T-helper 2 cell (primary cell): ENCODE measurements around the gene C1orf50.

Source experiments
- DNase-seq, 5 experiments: peaks; one replicate each; pipeline versions ENCODE4 v3.0.0 to v3.0.0-alpha.2; 2012 to 2022

C1orf50 gene

GRCh38 chr1:42759114-42759513 lies 7.9 kb upstream of the C1orf50 start:
- DNase-seq: no peak

- no peak for DNase-seq
These were observed 5.5 kb upstream of the C1orf50 start for GRCh38 chr1:42761567-42761966.

GRCh38 chr1:42762269-42762668 lies 4.8 kb upstream of the C1orf50 start:
- DNase-seq: no peak

GRCh38 chr1:42765269-42765668 lies 1.8 kb upstream of the C1orf50 start:
- no peak for DNase-seq

- DNase-seq: peak in 3 of 5 experiments; percentile 19 to 51 (median 35)
These were observed 963 bp upstream of the C1orf50 start for GRCh38 chr1:42765832-42766740.

- peak in 1 of 5 experiments; percentile 67 for DNase-seq
These were observed 506 bp downstream of the C1orf50 start for GRCh38 chr1:42767510-42768000.

- DNase-seq: no peak
These were observed 1.1 kb downstream of the C1orf50 start for GRCh38 chr1:42768172-42768571.

- no peak for DNase-seq
These were observed 2.8 kb downstream of the C1orf50 start for GRCh38 chr1:42769811-42770210.

GRCh38 chr1:42773420-42773819 lies 6.4 kb downstream of the C1orf50 start:
- no peak for DNase-seq

- DNase-seq: no peak
These were observed 8.0 kb downstream of the C1orf50 start for GRCh38 chr1:42774928-42775526.

- DNase-seq: no peak
These were observed 9.5 kb downstream of the C1orf50 start for GRCh38 chr1:42776502-42776901.

- peak in 1 of 5 experiments; percentile 43 for DNase-seq
These were observed 10.8 kb downstream of the C1orf50 start for GRCh38 chr1:42777852-42778251.

GRCh38 chr1:42779725-42780124 lies 12.7 kb downstream of the C1orf50 start:
- DNase-seq: peak in 1 of 5 experiments; percentile 62

- no peak for DNase-seq
These were observed 13.1 kb downstream of the C1orf50 start for GRCh38 chr1:42780176-42780575.

GRCh38 chr1:42783092-42783491 lies 16.0 kb downstream of the C1orf50 start:
- no peak for DNase-seq

GRCh38 chr1:42784547-42784945 lies 17.5 kb downstream of the C1orf50 start:
- DNase-seq: no peak

GRCh38 chr1:42784946-42785693 lies 18.1 kb downstream of the C1orf50 start, which contains the start of gene TMEM269:
Gene TMEM269, plus strand, starts transcription at chr1:42784991. Its CDS starts 4,903 bp downstream, at chr1:42789894.
- DNase-seq: peak in 4 of 5 experiments; percentile 2 to 73 (median 25)

- no peak for DNase-seq
These were observed 19.0 kb downstream of the C1orf50 start for GRCh38 chr1:42786097-42786496.

GRCh38 chr1:42788021-42788420 lies 21.0 kb downstream of the C1orf50 start:
- DNase-seq: no peak

GRCh38 chr1:42793824-42794223 lies 26.8 kb downstream of the C1orf50 start:
- no peak for DNase-seq

GRCh38 chr1:42797414-42797813 lies 30.4 kb downstream of the C1orf50 start:
- no peak for DNase-seq

GRCh38 chr1:42797979-42798378 lies 30.9 kb downstream of the C1orf50 start:
- DNase-seq: no peak
